A673 (cell line): ENCODE data around the gene OSBP2.

Source experiments
- EZH2 ChIP-seq: fragments of 200-600 bp; sonication (generic); IDR thresholded peaks from 2 replicates; pipeline ENCODE4 v1.6.1; 2017; ENCODE audit warnings: borderline replicate concordance, low read depth, mild to moderate bottlenecking, mixed read lengths, antibody characterized with exemption, low read length; ENCODE audit not compliant: poor library complexity, severe bottlenecking
- TF ChIP-seq, protein P1 (sequence below): fragments of 300-800, 200-600 bp; sonication (generic); conservative IDR thresholded peaks from 2 replicates; pipeline ENCODE4 v1.5.1; 2017; ENCODE audit warnings: low read depth, mild to moderate bottlenecking, antibody characterized with exemption, low read length, moderate library complexity, mixed read lengths

- TF ChIP-seq, protein P1, sequence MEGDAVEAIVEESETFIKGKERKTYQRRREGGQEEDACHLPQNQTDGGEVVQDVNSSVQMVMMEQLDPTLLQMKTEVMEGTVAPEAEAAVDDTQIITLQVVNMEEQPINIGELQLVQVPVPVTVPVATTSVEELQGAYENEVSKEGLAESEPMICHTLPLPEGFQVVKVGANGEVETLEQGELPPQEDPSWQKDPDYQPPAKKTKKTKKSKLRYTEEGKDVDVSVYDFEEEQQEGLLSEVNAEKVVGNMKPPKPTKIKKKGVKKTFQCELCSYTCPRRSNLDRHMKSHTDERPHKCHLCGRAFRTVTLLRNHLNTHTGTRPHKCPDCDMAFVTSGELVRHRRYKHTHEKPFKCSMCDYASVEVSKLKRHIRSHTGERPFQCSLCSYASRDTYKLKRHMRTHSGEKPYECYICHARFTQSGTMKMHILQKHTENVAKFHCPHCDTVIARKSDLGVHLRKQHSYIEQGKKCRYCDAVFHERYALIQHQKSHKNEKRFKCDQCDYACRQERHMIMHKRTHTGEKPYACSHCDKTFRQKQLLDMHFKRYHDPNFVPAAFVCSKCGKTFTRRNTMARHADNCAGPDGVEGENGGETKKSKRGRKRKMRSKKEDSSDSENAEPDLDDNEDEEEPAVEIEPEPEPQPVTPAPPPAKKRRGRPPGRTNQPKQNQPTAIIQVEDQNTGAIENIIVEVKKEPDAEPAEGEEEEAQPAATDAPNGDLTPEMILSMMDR: no peak
- no peak for TF ChIP-seq EZH2
Measured at GRCh38 chr22:30865656-30866055, 171.0 kb downstream of the OSBP2 start.
